Epithelial cell of proximal tubule (primary cell): Measurements from ENCODE around the gene SERPINA12. TPM values are rescaled to one million over a fixed set of nuclear protein-coding genes. Genes with fewer than 3 reads are reported as not detected.

Source experiments
- DNase-seq: peaks from one replicate; pipeline ENCODE4 v3.0.0-alpha.2; 2011; ENCODE audit warnings: low read depth
- H3K4me3 ChIP-seq: 2 replicates; pipeline ENCODE4 v1.5.1; 2011; ENCODE audit warnings: low read depth, mild to moderate bottlenecking, low read length
- total RNA-seq: library from RNA; depleted of rRNA; stranded (reverse); fragments of >200 nt; gene quantifications from 2 replicates; pipeline ENCODE4 v1.2.3, GENCODE V29; 2015
- TF ChIP-seq, protein P1 (sequence below): conservative IDR thresholded peaks from 2 replicates; pipeline ENCODE4 v1.5.1; 2012; ENCODE audit warnings: low read depth, mild to moderate bottlenecking, low read length

SERPINA12 gene
- total RNA-seq, 1 donor from 2014 or later: not detected

DNA sequence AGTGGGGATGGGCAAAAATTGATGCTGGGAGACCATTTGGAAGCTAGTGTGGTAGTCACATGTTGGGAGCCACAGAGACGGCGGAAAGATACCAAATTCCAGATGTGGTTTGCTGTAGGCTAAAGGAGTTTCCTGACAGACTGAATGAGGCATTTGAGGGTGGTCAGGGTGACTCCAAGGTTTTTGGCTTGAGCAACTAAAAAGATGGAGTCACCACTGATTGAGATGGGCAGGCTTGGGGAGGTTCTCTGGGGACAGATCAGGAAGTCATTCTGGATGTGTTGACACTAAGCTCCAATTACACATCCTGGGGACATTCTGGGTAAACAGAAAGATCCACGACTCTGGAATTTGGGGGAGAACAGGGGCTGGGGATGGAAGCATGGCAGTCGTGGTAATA lies 17.8 kb downstream of the SERPINA12 start:
- TF ChIP-seq, protein P1, sequence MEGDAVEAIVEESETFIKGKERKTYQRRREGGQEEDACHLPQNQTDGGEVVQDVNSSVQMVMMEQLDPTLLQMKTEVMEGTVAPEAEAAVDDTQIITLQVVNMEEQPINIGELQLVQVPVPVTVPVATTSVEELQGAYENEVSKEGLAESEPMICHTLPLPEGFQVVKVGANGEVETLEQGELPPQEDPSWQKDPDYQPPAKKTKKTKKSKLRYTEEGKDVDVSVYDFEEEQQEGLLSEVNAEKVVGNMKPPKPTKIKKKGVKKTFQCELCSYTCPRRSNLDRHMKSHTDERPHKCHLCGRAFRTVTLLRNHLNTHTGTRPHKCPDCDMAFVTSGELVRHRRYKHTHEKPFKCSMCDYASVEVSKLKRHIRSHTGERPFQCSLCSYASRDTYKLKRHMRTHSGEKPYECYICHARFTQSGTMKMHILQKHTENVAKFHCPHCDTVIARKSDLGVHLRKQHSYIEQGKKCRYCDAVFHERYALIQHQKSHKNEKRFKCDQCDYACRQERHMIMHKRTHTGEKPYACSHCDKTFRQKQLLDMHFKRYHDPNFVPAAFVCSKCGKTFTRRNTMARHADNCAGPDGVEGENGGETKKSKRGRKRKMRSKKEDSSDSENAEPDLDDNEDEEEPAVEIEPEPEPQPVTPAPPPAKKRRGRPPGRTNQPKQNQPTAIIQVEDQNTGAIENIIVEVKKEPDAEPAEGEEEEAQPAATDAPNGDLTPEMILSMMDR: no peak
- no peak for DNase-seq
- no peak overlapping the region for H3K4me3 ChIP-seq

DNA sequence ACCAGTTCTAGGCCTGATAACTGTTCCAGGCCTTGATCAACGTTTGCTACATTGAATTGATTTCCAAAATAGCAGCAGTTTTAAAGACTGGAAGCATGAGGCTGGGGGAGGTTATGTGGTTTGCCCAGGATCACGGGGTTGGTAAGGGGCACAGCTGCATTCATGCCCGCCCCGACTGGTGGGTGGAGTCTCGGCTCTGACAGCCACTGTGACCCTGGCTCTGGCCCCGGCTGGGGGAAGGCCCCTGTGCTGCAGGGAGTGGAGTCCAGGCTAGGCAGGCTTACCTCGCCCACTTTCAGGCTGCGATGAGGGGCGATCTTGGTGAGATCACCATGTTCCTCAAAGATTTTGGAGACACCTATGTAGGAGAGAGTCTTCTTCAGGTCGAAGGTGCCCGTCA lies 19.9 kb downstream of the SERPINA12 start:
- DNase-seq: no peak
- no peak overlapping the region for H3K4me3 ChIP-seq
- TF ChIP-seq, protein P1: no peak

DNA sequence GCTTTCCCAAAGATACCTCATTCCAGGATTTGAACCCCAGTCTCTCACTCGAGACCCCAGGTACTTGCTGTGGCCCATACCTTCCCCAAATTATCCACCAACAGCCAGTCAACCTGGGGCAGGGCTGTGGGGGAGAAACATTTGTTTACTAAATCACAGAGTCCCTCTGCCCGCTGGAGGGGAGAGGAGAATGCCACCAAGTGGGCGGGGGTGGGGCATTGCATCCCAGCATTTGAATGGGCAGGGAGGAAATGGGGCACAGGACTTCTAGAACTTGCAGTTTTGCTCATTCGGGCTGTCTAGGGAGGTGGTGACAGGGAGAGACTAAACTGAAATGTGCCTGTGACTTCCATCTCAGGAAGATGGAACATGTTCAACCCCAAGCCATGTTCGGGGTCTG lies 22.4 kb downstream of the SERPINA12 start:
- TF ChIP-seq, protein P1: no peak
- no peak overlapping the region for H3K4me3 ChIP-seq
- no peak for DNase-seq

DNA sequence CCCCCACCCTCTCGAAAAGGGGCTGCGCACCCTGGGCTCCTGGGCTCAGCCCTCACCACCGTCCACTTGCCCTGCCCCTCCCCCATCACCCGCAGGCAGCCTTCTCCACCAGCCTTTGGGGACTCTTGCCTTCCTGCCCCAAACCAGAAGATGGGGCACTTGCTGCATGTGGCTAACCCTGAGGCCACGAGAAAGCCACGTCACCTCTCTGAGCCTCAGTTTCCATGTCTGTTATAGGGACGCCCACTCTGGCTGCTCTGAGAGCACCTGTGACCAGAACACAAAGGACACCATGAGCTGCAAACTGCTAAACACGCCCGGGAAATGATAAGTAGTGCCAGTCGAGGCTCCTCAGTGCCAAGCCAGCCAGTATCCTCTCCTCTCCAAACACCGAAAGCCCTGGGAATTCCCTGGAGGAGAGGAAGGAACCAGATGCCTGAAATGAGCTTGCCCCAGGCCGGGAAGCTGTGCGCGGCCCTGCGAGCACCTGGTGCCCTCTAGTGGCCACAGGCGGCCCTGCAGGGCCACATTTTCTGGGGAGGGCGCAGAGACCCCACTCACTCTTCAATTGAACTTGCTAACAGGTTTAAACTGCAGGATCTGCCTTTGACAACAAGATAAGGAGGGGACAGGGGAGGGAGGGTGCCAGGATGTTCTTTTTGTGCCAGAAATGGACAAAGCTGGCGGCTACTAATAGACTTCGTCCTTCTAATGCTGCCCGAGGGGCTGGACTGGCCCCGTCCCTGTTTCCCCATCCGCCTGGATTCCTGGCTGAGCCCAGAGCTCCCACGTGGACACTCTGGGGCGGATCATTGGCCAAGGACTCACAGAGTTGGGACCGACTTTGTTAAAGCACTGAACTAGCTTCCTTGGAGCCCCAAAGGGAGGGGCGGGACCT lies 23.1 kb downstream of the SERPINA12 start:
- TF ChIP-seq, protein P1: peak; percentile 99
- DNase-seq: no peak
- peak overlapping the region; percentile 20 for H3K4me3 ChIP-seq

DNA sequence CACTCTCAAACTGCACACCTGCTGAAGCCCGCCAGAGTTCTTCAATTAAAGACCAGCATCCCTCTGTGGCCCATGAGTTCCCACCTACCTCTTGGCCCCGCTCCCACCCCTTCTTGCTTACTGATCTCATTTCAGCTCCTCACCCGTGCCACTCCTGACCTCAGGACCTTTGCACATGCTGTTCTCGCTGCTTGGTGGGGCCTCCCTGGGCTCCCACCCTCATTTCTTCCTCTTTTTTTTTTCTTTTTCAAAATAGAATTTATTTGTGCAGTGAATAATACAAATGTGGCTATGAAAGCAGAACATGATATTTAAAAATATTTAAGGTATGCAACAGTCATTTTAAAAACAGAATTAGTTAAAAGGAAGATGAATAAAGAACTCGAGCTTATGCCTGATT lies 24.8 kb downstream of the SERPINA12 start:
- no peak overlapping the region for H3K4me3 ChIP-seq
- TF ChIP-seq, protein P1: no peak
- DNase-seq: no peak

DNA sequence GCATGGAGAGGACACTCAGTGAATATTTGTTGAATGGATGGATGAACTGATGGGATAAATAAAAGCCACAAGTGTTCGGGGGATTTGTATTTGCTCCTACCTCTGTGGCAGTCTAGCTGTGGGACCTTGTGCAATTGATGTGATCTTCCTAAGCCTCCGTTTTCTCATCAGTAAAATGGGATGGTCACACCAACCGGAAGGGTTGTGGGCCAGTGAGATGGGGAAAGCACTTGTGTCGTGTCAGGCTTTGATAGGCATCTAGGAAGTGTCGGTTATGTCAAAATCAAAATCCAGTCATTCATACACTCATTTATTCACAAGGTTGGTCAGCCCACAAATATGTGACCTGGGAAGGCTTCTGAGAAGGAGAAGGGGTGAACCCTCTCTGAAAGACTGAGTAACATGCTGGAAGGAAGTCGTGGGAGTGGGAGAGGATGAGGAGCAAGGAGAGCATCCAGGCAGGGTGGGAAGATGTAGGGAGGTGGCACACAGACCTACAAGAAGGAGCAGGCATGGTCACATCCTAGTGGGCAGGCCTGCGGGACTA lies 25.5 kb downstream of the SERPINA12 start:
- TF ChIP-seq, protein P1: no peak
- DNase-seq: no peak

More for the DNA sequence above, 25.5 kb downstream of the SERPINA12 start:
- H3K4me3 ChIP-seq: no peak overlapping the region
